HS-5 (cell line): Measurements from ENCODE around the gene SPATA22.
"Not testable (repeated sequence)": the region's sequence is repeated elsewhere in the genome, so short reads cannot be mapped to it uniquely, and the experiment has no call there.

ENCODE experiments used
- DNase-seq: peaks from one replicate; pipeline ENCODE4 v3.0.0-alpha.2; 2012; ENCODE audit warnings: low read depth

Gene SPATA22

DNA sequence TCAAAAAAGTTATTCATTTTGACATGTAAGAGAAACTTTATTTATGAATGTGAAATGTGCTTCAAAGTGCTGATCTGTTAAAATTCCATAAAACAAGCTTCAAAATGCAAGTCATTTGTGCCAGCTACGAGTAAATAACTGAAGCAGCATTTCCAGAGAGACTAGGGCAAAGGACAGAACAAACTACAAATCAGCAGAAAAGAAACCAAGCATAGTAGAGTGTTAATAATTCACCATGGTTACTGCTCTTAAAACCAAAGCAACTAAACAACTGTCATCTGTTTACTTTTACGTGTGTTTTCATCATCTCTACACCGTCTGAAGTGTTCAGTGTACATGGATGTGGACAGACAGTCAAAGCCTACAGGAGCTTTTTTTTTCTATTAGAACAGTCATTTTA, 2.6 kb upstream of the SPATA22 start:
- no peak for DNase-seq

DNA sequence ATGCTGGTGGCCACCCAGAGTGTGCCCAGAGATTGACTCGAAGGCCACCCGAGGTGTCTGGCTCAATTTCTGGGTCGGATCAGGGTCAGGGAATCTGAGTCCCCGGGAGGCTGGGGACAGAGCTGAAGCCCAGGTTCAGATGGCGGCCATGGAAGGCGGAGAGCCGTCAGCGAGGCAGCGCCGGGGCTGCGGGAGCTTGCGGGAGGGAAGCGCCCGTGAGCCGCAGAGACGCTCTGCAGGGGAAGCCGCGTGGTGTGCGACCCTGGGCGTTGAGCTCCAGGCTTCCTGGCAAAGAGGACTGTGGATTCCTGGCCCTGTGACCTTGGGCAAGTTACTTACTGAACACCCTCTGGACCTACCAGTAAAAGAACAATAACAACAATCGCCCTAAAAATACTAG, 518 bp upstream of the SPATA22 start:
- no peak for DNase-seq

DNA sequence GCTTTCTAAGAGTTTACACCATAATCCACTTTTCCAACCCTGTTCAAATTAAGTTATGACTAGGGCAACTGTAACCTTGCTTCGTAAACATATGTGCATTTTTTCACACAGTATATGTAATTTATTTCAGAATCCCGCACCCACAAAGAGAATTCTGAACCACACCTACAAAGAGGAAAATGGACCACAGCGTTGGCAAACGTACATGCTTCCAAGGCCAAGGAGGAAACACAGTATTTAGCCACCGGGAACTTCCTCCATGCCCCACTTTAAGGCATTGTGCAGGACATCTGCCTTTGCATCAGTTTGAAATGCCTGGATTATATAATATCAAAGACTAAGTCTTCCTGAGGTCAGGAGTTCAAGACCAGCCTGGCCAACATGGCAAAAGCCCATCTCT, 2.1 kb downstream of the SPATA22 start:
- DNase-seq, result no peak

DNA sequence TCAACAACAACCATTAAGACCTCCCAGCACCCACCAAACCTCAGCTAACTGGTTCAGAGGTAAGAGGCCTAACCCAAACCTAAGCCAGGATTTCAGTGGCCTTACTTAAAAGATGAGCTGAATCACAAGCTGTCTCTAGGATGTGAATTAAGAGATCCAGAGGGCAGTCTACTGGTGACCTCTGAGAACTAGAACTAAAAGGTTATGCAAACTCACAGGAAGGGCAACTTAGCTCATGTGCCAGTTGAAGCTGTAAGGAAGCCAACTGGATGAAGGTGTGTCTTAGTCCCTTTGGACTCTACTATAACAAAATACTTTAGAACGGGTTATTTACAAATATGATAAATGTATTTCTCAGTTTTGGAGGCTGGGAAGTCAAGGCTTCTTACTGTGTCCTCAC, 5.3 kb downstream of the SPATA22 start:
- not testable (repeated sequence) for DNase-seq

DNA sequence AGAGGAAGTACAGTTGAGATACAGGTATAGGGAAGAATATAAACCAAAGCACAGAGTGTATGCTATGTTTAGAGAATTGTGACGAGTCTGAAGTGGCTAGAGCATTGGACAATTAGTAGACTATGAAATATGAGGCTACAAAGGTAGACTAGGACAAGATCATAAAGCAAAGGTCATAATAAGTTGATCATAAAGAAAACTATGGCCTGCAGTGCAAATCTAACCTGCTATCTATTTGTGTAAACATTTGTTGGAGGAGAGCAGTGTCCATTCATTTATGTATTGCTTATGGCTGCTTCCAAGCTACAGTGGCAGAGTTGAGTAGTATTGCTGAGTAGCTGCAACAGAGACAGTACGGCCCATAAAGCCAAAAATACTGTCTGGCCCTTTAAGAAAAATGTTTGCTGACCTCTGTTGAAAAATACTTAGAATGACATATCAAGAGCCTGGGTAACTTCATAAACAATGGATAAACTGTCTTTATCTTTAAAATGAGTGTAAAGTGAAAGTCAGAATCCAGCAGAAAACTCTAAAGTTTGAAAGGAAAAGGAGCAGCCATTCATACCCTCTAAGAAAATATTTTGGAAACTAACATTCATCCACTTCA, 23.5 kb downstream of the SPATA22 start:
- DNase-seq, result no peak

DNA sequence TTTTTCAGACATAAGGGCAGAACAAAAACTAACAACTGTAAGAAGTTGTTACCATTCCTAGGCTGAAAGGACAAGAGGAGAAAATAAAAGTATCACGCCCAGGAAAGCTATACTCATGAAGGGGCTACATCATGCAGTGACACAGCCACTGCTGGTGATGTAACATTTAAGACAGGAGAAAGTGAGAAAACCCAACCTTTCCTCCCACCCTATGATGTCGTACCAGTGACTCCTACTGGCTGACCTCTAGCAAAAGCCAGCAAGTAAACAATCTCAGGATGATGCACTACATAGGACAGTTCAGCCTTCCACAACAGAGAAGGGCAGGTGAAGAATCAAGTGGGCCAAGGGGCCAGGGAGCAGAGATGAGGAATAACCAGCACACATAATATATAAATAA, 24.0 kb downstream of the SPATA22 start:
- DNase-seq, result no peak

DNA sequence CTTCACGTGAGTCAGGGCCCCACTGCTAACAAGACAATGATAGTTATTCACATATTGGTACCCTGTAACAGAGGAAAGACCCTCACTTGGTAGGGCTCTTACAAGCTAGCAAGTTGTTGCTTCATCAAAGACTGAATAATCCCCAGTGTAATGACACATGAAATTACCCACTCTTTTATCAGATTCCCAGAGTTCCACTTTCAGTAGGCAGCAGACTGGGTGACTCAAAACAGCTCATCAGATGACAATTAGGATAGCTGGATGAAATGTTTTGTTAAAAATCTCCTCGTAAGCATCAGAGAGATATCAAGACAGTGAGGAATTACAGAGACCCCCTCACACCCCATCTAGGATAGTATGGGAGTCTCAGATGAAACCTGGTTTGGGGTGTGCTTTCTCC, 31.2 kb downstream of the SPATA22 start:
- DNase-seq, result no peak

DNA sequence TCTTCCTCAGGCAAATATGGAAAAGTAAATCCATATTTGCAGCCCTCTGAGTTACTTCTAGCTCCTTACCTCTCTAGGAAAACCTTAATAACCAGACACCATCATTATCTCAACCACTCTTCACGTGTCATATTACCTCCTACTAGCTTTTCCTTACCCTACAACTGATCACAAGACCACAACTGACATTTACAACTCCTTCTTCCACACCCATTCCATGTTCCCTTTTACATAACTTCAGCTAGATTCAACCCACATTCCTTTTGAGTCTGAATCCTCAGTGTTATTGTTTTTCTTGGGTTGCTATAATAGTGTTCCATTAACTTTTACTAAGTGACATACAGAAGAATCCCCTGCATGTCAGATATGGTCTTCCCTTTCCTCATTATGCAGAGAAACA, 33.3 kb downstream of the SPATA22 start:
- DNase-seq, result no peak

DNA sequence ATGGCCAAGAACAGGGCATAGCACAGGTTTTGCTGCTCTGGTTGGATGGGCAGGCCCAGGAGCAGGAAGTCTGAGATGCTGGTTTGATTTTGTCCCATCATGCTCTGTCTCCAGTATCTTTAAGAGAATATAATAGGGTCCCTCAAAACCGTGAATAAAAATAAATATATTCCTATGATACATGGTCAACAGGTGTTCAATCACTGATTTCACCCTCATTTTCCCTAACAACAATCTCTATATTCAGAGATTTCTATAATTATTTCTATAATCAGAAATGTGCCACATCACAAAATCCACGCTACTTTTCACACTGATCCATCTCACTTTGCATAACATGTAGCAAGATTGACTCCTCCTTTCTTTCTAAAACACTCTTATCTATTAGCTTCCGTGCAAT, 37.9 kb downstream of the SPATA22 start, which contains the start of gene OR1E2:
Gene OR1E2 (minus strand): TSS at position 101 of the 400 bp plus-strand sequence. CDS start 0 bp downstream, at position 101.
- no peak for DNase-seq

DNA sequence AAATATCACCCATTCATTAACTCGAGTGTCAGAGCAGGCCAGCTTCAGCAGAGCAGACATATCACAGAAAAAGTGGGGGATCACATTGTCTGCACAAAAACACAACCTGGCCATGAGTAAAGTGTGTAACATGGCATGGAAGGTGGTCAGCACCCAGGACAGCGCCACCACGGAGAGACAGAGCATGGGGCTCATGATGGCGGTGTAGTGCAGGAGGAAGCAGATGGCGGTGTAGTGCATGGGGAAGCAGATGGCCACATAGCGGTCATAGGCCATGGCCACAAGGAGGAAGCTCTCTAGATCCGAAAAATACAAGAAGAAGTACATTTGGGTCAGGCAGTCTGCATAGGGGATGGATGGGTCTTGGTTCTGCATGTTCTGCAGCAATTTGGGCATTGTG, 38.4 kb downstream of the SPATA22 start:
- DNase-seq, result not testable (repeated sequence)

DNA sequence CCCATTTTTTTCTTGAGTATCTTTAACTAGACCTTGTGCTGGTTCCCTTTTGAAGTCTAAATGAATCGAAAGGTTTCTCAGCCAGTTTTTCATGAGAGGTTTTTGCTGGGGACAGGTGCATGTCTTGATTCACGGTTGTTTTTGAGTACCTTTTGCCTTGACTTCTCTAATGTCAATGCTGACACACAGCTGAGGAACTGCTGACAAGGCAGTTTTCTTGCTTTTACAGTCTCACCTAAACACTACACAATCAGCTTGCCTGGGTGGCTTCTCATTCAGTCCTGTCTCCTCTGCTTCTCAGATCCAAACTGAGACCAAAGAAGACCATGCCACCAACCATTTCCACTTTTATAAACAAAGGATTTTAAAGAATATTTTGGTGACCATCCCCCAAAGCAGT, 53.4 kb downstream of the SPATA22 start:
- no peak for DNase-seq

DNA sequence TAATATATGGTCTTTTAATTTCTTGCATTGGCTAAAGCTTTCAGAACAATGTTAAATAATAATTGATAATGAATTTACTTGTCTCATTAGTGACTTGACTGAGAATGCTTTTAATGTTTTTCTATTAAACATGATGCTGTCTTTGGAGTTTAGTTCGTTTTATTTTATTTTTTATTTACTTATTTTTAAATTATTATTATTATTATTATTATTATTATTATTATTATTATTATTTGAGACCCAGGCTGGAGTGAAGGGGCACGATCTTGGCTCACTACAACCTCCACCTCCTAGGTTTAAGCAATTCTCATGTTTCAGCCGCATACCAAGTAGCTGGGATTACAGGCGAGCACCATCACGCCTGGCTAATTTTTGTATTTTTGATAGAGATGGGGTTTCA, 56.0 kb downstream of the SPATA22 start:
- DNase-seq, result no peak

DNA sequence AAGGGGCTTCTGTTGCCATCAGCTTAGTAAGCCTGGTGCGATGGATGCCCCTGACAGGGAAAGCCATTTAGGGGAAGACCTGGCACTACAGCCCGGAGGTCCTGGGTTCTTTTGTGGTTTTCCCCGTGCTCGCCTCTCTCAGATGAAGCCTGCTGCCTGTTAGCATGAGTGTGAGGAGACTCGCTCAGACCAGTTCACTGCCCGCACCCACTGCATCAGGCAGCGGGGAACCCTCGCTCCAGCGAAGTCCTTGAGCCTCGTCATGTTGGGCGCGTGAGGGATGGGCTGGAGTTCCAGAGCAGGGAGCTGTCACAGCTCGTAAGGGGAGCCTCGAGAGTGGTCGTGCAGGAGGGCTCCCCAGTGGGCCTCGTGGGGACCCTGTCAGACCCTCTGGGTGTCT, 59.4 kb downstream of the SPATA22 start:
- DNase-seq, result not testable (repeated sequence)

DNA sequence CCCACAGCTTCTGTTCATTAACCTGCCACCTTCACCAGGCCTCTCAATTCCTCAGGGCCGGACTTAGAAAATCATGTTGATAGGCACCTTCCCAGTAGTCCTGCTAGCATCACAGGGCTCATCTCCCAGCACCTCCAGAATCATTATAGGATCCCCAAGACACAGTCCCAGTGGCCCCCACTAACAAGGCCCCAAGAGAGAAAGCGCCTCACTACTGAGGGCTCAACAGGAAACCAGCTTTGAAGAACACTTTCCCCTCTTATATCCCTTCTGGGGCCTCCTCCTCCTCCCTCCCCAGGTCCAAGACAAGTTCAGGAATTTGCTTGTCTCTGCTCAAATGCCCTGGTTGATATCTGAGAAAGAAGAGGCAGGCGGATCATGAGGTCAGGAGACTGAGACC, 60.5 kb downstream of the SPATA22 start, which contains the start of gene OR3A3:
Gene OR3A3 (plus strand): TSS at position 301 of the 400 bp plus-strand sequence.
- DNase-seq, result no peak

DNA sequence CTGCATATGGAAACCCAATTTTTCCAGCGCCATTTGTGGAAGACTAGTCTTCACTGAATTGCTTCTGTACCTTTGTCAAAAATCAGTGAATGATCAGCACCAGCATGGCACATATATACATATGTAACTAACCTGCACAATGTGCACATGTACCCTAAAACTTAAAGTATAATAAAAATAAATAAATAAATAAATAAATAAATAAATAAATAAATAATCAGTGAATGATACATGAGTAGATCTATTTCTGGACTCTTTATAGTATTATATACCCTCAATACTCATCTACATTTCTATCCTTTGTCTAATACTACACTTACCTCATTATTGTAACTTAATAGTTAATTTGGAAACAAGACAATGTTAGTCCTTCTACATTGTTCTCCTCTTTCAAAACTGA, 67.8 kb downstream of the SPATA22 start:
- DNase-seq, result not testable (repeated sequence)

DNA sequence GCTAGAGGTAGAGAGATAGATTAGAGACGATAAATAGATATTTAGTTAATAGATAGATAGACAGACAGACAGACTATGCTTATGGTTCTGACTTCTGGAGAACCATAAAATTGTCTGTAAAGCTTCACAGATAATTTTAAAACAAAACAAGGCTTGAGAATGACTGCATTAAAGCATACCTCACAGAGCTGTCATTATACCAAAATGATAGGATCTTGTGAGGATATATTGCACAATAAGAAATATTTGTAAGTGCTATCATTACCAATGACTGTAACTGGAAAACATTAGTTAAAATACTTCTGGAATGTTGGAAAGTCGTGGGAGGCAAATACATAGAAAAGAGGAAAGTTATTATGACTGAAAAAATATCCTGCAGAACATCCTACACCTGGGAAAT, 69.8 kb downstream of the SPATA22 start:
- DNase-seq, result no peak

DNA sequence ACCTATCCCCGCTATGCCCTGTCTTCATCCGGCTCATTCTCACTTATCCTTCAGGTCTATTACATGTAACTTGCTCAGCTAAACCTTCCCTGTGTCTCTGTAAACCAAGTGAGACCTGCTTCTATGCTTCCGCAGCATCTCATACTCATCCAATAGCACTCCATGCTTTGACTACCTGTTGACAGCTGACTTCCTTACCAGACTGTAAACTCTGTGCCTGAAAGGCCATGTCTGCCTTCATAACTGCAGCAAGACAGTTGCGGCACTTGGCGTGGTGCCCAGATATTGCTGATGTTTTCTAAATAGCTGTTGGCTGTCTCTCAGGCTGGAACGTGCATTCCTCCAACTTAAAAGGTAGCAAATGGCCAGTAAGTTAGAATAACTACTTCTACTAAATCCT, 71.6 kb downstream of the SPATA22 start:
- no peak for DNase-seq

DNA sequence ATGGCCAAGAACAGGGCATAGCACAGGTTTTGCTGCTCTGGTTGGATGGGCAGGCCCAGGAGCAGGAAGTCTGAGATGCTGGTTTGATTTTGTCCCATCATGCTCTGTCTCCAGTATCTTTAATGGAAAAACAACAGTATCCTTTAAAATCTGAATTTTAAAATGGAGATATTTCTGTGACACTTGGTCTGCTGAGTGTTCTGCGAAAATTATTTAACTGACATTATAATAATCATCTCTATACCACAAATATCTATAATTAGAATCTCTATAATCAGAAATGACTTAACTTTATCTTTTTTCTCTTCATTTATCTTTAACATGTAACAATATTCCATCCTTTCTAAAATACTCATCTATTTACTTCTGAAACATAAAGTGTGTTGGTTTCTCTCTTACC, 73.3 kb downstream of the SPATA22 start, which contains the start of gene OR1E1:
Gene OR1E1 (minus strand): TSS at position 101 of the 400 bp plus-strand sequence. CDS start 0 bp downstream, at position 101.
- no peak for DNase-seq

DNA sequence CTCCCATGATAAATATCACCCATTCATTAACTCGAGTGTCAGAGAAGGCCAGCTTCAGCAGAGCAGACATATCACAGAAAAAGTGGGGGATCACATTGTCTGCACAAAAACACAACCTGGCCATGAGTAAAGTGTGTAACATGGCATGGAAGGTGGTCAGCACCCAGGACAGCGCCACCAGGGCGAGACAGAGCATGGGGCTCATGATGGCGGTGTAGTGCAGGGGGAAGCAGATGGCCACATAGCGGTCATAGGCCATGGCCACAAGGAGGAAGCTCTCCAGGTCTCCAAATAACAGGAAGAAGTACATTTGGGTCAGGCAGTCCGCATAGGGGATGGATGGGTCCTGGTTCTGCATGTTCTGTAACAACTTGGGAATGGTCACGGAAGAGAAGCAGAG, 73.8 kb downstream of the SPATA22 start:
- not testable (repeated sequence) for DNase-seq
